ENCODE measurements around the gene C11orf65.

- TF ChIP-seq REST (IDR thresholded peaks at IDR 0.05; ENCODE audit: insufficient read depth in 1 of 2, low read depth in 2 of 2, low read length in 2 of 2), result no peak
- TF ChIP-seq TAF1 (IDR thresholded peaks at IDR 0.05; ENCODE audit: borderline replicate concordance, insufficient read depth, low read length), result no peak
- TF ChIP-seq SIN3A (IDR thresholded peaks at IDR 0.05; ENCODE audit: borderline replicate concordance, insufficient read depth, low read length), result no peak
- TF ChIP-seq POLR2AphosphoS5 (IDR thresholded peaks at IDR 0.05; ENCODE audit: low read depth, low read length), result no peak
- no peak for TF ChIP-seq FOXP2 (optimal IDR thresholded peaks at IDR 0.05; ENCODE audit: borderline replicate concordance, extremely low read depth, extremely low read length, insufficient read depth)
Measured at GRCh38 chr11:108393046-108393445, 74.3 kb downstream of the C11orf65 start.

Measured in PFSK-1 (cell line).